GM19193 (cell line): Measurements from ENCODE around the gene PIK3R6.

Experiments
- POLR2A ChIP-seq: IDR thresholded peaks from 4 replicates; pipeline ENCODE4 v1.6.1; 2011; ENCODE audit not compliant: insufficient read depth, insufficient read length; ENCODE audit errors: extremely low read depth

The PIK3R6 gene

DNA sequence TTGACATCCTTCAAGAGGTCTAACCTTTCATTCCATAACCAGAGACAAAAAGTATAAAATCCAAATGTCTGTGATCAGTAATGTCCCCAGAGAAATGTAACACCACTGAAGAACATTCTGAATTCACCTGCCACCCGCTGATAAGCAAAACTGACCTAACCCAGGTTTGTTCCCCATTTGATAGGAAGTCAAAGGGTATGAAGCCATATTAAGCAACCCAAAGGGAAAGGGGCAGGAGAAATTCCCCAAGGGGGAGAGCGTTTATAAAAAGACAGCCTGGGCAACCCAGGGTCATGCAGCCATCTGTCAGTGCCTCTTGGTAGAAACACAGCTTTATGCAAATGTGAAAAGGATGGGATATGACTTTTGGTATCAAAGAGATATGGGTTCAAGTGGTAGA lies 30.7 kb upstream of the PIK3R6 start:
- no peak for TF ChIP-seq POLR2A

DNA sequence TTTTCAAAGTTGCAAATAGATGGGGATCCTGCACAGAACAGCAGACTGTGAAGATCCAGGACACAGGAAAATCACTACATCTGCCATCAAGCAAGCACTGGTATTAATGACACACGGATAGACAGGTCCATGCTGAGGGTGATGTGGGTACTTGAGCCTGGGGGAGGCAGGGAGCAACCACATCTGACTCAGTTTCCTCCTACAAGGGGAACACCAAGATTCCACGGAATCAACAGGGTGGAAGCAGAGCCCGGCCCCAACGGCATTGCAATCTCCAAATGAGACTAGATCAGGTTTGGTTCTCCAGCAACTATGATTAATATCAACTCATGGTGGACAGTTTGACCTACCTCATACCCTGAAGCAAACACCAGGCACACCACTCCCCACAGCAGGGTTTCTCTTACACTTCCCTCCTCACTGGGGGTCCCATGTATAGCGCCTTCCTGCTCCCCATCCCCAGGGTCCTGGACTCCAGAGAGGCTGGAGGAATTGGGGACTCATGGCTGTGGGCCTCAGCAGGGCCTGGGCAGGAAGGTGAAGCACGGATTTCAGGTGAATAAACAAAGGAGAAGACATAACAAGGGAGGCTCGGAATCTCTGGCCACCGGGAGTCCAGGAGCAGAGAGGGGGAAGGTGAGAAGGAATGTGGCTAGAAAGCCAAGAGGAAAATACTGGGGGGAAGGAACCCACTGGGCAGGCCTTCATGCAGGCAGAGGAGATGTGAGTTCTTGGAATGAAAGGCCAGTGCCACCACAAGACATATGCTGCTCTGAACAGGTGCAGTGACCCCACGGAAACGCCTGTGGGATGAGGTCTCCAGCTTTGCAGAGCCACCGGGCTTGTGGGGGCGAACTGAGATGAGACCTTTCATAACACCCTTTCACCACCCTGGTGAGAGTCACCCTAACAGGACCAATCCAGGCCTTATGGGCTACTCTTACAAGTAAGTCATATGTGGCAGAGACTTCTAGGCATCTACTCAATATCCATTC lies 29.5 kb upstream of the PIK3R6 start:
- no peak for TF ChIP-seq POLR2A

DNA sequence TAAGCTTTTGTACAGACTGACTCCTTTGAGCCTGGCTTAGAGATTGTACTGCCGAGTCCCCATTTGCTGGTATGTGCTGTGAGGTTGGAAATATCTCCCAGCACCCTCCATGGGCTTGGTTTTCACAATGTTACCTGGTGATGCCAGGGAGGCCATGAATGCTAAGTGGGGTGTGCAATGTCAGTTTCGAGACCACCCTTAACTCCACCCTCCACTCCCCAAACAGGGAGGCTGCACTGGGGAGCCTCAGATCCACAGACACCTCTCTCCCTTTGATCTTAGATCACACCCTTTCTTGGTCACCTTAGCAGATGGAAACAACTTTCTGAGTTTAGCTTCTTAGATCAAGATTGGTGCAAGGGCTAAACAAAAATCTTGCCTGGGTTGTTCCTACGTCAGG lies 28.6 kb upstream of the PIK3R6 start:
- TF ChIP-seq POLR2A = no peak

DNA sequence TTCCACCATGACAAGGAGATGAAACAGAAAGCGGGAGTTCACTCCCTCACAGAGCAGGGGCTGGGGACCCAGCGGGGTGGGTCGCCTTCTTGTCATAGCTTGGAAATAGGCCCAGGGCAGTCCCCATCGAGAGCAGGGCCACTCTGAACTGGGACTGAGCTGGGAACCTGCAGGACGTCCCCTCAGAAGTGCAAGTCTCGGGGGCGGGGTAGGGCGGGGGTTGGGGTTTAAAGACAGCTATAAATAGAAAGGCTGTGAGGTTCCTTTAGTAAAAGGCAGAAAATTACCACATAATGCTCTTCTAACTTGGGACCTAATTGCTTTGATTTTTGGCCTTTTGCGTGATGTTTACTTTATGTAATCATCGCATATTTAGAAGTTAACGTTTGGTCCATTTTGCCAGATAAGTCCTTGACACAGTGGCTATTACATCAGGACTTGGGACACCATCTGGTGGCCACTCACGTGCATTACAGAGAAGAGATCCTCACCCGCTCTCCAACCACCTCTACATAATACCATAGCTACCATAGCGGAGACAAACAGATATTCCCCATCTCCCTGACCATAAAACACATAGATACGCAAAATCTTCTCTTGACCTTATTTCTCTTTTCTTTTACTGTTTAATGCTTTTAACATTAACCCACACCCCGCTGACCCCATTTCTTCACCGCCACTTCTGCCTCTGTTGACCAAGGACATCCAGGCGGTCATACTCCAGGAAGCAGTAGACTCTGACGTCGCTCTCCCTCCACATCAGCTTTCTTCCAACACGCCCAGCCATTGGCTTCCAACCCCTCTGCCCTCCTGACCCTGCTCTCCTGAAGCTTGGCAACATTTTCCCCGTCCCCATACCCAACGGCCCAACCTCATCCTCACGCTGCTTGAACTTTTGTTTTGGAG lies 27.5 kb upstream of the PIK3R6 start:
- TF ChIP-seq POLR2A = no peak

DNA sequence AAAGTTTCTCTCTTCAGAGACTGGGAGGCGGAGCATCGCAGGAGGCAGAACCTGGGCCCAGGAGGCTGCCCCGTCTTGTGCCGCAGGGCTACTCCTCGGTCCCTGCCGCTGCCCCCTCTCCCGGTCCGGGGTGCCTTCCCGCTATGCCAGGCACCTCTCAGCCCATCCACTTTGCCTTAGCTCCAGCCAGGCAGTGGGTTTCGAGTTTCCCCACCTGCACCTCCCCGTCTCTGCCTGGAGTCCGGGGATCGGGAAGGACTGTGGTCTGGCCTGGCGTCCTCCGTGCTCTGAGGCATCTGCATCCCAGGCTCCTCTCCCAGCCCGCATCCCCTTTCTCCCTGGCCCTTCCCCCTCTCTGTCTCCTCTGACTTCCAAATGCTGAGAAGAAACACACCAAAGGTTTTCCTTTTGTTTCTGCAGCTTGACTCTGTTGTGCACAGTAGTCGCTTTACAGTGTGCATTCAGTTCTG lies 26.8 kb upstream of the PIK3R6 start:
- no peak for TF ChIP-seq POLR2A

DNA sequence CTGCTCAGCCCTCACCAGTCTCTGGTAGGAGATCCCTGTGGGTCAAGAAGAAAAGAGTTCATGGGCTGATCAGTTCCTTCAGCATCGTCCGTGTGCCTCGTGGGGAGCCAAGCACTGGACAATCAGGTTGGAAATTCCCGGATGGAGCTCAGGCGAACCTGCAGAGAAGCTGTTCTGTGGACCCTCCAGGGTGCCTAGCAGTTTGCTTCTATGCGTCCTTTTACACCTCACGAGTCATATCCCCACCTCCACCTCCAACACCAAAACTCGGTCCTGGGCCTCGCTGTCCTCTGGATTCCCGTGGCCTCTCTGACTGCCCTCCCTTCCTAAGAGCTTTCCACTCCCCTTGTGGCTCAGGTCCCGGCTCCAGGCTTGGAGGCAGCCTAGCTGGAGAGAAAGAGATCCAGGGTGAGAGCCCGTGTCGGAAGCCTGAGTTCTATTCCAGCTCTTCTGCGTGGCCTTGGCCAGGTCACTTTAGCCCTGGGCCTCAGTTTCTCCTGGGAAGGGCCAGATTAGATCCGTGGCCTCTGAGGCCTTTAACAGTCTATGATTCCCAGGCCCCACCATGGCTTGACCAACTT lies 26.2 kb upstream of the PIK3R6 start:
- no peak for TF ChIP-seq POLR2A

DNA sequence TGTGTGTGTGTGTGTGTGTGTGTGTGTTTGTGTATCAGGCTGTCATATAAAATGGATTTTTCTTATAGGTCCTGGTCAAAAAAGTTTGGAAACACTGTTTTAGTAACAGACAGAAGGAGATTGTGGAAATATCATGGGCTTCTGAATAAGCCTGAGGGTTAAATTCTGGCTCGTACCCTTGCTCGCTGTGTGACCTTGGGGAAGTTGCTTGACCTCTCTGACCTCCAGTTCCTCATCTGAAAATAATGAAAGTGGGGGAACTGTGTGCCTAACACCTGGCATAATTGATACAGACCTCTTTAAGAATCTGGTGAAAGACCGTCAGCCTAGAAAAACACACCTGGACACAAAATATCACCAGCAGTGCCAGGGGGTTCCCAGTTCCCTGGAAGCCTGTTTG lies 25.6 kb upstream of the PIK3R6 start:
- TF ChIP-seq POLR2A = no peak

DNA sequence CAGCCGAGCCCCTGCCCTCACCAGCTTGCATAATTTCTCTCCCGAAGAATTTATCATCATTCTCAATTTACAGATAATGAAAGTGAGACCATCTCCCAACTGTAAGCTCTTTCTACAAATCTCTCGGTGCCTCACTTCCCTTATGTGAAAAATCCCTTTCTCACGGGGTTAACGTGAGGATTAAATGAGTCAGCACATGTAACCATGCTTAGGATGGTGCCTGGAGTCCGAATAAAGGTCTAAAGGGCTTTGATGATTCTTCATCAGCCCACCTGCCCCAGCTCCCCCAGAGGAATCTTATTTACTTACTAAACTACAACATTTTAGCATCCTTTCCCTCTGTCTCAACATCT lies 24.8 kb upstream of the PIK3R6 start:
- no peak for TF ChIP-seq POLR2A

DNA sequence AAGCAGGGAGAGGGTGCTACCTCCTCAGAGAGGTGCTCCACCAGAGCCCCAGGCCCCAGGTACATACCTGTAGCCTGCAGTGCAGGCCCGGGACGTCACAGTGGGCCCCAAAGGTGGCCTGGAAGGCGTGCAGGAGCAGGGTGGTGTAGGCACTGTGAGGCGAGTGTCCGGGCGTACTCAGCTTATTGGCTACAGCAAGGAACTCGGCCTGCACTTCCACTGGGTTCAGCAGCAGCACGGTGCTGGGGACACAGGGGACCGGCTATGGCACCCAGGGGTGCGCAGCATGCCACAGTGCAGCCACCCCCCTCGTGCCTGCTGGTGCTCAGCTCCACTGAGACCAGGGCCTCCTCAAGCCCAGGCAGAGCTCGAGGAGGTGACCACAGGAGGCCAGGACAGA lies 23.2 kb upstream of the PIK3R6 start:
- TF ChIP-seq POLR2A = no peak

DNA sequence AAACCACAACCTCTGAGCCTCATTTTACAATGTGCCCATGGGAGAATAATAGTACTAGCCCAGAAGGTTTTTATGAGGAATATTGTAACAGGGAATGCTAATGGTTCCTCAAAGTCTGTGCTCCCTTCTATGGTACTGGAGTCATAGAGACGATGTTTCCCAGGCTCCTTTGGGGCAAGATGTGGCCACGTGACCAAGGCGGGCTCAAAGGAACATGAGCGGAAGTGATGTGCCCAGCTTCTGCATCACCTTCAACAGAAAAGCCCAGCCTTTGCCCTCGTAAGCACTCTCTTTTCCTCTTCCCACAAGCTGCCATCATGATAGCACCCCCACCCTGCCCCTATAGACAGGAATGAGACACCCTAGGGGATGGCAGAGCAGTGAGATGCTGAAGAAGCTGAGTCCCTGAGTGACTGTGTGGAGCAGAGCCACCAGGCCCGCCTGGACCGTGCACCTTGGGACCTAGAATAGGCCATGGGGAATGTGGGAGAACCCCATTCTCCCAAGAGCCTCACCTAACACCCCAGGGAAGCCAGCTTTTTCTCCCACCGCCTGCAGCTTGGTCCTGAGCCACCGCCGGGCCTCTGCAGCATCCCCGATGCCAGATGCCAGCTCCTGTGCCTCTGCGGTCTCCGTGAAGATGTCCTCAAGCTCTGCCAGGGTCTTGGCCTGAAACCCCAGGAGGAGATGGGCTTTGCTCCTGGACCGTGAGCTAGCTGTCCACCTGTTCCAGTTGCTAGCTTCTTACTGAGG lies 22.2 kb upstream of the PIK3R6 start:
- TF ChIP-seq POLR2A = no peak

DNA sequence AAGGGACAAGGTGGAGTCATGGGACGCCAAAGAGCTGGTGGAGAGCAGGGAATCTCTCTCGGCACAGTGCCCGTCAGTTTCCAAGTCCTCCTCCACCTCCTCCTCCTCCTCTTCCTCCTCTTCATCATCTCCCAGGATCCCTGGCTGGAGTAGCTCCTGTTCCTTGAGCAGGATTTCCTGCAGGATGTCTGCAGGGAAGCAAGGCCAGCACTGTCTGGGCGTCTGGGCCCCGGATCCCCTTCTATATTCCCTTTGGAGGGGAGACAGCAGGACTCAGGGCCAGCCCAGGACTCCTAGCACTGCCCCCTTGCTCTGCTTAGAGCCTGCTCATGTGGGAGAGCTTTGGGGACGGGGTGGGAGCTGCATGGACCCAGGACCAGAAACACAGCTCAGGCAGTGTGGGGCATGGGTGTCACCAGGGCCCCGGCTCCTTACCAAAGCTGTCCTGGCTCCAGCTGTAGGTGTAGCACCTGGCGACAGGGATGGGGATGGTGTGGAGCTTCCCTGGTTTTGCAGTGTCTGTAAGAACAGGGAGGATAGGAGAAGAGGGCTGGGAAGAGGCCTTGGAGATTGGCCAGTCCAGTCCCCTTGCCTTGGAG lies 21.3 kb upstream of the PIK3R6 start:
- TF ChIP-seq POLR2A = no peak

DNA sequence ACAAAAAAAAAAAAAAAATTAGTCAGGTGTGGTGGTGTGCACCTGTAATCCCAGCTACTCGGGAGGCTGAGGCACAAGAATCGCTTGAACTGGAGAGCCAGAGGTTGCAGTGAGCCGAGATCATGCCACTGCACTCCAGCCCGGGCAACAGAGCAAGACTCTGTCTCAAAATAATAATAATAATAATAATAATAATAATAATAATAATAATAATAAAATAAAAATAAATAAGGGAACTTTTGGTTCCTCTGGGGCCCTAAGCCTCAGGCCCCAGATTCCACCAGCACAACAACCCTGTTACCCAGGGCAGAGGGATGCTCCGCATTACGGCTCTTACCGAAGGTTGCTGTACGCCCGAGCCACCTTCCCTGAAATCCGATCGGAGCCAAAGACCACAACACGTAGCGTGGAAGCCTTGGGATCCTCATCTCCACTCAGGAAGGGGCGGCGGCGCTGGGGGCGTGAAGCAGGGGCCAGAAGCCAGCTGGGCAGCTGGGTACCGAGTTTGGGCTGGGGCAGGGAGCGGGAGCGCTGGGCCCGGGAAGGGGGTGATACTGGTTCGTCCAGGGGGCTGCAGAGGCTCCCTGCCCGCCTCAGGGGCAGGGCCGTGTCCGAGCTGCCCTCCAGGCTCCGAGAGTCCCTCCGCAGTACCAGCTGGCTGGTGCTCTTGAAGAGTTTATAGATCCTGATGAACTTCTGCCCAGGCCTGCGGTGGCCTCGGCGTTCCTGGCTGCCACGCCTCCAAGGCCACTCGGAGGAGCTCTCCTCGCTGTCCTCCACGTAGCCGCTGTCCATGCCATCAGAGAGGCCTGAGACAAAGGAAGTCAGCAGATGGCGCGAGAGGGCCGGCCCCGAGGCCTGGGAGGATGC lies 20.6 kb upstream of the PIK3R6 start:
- TF ChIP-seq POLR2A = no peak

DNA sequence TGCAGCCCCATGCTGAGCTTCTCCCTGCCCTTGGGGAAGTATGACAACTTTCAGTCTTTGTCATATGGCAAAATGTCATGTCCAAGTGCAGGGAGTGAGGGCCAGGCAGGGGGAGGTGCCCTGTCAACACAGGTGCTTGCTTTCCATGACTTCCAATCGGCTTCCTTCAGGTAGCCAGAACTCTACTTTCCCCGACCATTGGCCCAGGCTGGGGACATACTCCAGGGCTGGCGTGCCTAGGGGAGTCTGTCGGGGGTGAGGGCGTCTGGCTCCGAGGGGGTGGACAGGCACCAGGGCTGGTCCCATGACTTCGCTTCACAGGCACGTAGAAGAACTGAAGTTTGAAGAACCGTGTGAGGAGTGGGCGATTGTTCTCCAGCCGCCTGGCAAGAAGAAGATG lies 19.8 kb upstream of the PIK3R6 start:
- no peak for TF ChIP-seq POLR2A
